ENCODE measurements around the gene NECTIN2. TPM values are rescaled to one million over a fixed set of nuclear protein-coding genes. Genes with fewer than 3 reads are reported as not detected.

NECTIN2 gene
- total RNA-seq, 2 donors from 2014 or later, result 223 to 279 TPM

DNA sequence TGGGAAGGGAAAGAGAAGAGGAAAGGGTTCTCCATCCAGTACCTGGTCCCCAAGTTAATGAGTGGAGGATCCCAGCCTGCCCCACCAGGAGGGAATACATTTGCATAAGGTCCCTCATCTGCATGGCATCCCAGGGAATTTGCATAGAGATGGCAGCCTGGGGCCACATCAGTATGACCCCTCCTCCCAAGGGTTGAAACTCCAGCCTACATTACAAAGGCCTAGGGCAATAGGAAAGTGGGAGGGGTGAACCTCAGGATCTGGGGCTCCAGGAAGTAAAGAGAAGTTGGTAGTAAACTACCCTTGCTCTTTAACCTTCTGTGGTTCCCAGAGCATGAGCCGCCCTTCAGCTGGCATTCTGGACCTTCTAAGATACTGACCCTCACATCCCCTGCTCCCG lies 6.8 kb upstream of the NECTIN2 start:
- no peak for TF ChIP-seq POLR2AphosphoS5 (IDR thresholded peaks at IDR 0.05)
- TF ChIP-seq, protein P1, sequence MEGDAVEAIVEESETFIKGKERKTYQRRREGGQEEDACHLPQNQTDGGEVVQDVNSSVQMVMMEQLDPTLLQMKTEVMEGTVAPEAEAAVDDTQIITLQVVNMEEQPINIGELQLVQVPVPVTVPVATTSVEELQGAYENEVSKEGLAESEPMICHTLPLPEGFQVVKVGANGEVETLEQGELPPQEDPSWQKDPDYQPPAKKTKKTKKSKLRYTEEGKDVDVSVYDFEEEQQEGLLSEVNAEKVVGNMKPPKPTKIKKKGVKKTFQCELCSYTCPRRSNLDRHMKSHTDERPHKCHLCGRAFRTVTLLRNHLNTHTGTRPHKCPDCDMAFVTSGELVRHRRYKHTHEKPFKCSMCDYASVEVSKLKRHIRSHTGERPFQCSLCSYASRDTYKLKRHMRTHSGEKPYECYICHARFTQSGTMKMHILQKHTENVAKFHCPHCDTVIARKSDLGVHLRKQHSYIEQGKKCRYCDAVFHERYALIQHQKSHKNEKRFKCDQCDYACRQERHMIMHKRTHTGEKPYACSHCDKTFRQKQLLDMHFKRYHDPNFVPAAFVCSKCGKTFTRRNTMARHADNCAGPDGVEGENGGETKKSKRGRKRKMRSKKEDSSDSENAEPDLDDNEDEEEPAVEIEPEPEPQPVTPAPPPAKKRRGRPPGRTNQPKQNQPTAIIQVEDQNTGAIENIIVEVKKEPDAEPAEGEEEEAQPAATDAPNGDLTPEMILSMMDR (IDR thresholded peaks at IDR 0.05), result no peak
- TF ChIP-seq POLR2A (IDR thresholded peaks at IDR 0.05), result no peak
- H3K4me1 ChIP-seq (replicated peaks), result no peaks in the 10 kb centered on the region
- H3K9me3 ChIP-seq, result no peaks in the 10 kb centered on the region
- no peaks in the 10 kb centered on the region for H3K36me3 ChIP-seq
- intact Hi-C loops (cut with DNase I), result no loop called here
- no peak for DNase-seq (ENCODE audit: low spot score)
- H3K27me3 ChIP-seq (replicated peaks; ENCODE audit: insufficient read depth), result no peaks in the 10 kb centered on the region
- H3K27ac ChIP-seq, result no peak overlapping the region
- WGBS, result 90% methylated on average over 2 of the region's 2 CpGs
- H3K4me3 ChIP-seq, result no peak overlapping the region

DNA sequence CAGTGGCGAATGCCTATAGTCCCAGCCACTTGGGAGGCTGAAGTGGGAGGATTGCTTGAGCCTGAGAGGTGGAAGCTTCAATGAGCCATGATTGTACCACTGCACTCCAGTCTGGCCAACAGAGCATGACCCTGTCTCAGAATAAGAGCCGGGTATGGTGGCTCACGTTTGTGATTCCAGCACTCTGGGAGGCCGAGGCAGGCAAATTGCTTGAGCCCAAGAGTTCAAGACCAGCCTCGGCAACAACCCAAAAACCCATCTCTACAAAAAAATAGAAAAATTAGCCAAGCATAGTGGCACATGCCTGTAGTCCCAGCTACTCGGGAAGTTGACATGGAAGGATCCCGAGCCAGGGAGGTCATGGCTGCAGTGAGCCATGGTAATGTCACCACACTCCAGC lies 5.3 kb upstream of the NECTIN2 start:
- Histone ChIP-seq H3K36me3 (no peaks in the 10 kb centered on the region), H3K4me3 (no peak overlapping the region), H3K27ac (no peak overlapping the region), H3K4me1 (replicated peaks) (peaks cover 8% of the 10 kb centered on the region), H3K27me3 (replicated peaks; ENCODE audit: insufficient read depth) (no peaks in the 10 kb centered on the region), H3K9me3 (no peaks in the 10 kb centered on the region)
- no peak for DNase-seq (ENCODE audit: low spot score)
- TF ChIP-seq POLR2A (IDR thresholded peaks at IDR 0.05) (no peak), POLR2AphosphoS5 (IDR thresholded peaks at IDR 0.05) (no peak)
- TF ChIP-seq, protein P1 (IDR thresholded peaks at IDR 0.05), result no peak
- WGBS, result 60% methylated on average over 7 of the region's 7 CpGs
- intact Hi-C loops (cut with DNase I), result no loop called here

DNA sequence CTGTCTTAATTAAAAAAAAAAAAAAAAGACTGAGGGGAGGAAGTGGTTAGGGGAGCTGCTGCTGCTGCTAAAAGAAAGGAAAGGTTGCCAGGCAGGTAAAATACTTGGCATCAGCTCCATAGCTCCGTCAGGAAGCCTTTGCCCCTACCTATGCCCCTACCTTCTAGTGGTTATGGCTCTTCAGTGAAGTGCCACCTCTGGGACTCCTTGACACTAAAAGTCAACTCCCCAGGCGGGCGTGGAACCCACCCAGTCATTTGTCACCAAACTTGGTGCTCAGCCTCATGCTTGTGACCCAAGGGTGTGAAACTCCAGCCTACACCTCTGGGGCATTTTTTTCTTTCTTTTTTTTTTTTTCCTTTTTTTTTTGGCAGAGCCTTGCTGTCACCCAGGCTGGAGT lies 4.9 kb upstream of the NECTIN2 start:
- H3K9me3 ChIP-seq, result no peaks in the 10 kb centered on the region
- H3K27ac ChIP-seq, result no peak overlapping the region
- no peak for TF ChIP-seq POLR2AphosphoS5 (IDR thresholded peaks at IDR 0.05)
- TF ChIP-seq, protein P1 (IDR thresholded peaks at IDR 0.05), result no peak
- TF ChIP-seq POLR2A (IDR thresholded peaks at IDR 0.05), result no peak
- no peak overlapping the region for H3K4me3 ChIP-seq
- H3K4me1 ChIP-seq (replicated peaks), result peaks cover 8% of the 10 kb centered on the region
- no peak for DNase-seq (ENCODE audit: low spot score)
- 45% methylated on average over 3 of the region's 3 CpGs for WGBS
- intact Hi-C loops (cut with DNase I), result no loop called here
- no peaks in the 10 kb centered on the region for H3K27me3 ChIP-seq (replicated peaks; ENCODE audit: insufficient read depth)
- H3K36me3 ChIP-seq, result no peaks in the 10 kb centered on the region

DNA sequence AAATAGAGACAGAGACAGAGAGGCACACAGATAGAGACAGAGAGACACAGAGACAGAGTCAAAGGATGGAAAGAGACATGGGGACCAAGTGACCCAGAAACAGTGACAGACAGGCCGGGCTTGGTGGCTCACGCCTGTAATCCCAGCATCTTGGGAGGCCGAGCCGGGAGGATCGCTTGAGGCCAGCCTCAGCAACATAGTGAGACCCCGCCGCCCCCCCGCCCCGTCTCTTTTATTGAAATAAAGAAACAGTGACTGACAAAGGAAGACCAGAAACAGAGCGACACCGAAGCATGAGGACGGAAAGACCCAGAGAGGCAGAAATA lies 848 bp upstream of the NECTIN2 start:
- 5% methylated on average over 12 of the region's 12 CpGs for WGBS
- intact Hi-C loops (cut with DNase I), result loop anchor here (2.0 to 5.0 kb wide), 2 partner anchors 36 to 107 kb away; partner anchors contain the start of gene BCAM
- peak overlapping the region; percentile 99 to 100 for H3K27ac ChIP-seq
- DNase-seq (ENCODE audit: low spot score), result peak; percentile 46
- H3K9me3 ChIP-seq, result no peaks in the 10 kb centered on the region
- TF ChIP-seq POLR2AphosphoS5 (IDR thresholded peaks at IDR 0.05), result no peak
- TF ChIP-seq, protein P1 (IDR thresholded peaks at IDR 0.05), result no peak
- no peak for TF ChIP-seq POLR2A (IDR thresholded peaks at IDR 0.05)
- peak overlapping the region; percentile 99 to 100 for H3K4me3 ChIP-seq
- no peaks in the 10 kb centered on the region for H3K27me3 ChIP-seq (replicated peaks; ENCODE audit: insufficient read depth)
- H3K4me1 ChIP-seq (replicated peaks), result peaks cover 11% of the 10 kb centered on the region
- no peaks in the 10 kb centered on the region for H3K36me3 ChIP-seq

DNA sequence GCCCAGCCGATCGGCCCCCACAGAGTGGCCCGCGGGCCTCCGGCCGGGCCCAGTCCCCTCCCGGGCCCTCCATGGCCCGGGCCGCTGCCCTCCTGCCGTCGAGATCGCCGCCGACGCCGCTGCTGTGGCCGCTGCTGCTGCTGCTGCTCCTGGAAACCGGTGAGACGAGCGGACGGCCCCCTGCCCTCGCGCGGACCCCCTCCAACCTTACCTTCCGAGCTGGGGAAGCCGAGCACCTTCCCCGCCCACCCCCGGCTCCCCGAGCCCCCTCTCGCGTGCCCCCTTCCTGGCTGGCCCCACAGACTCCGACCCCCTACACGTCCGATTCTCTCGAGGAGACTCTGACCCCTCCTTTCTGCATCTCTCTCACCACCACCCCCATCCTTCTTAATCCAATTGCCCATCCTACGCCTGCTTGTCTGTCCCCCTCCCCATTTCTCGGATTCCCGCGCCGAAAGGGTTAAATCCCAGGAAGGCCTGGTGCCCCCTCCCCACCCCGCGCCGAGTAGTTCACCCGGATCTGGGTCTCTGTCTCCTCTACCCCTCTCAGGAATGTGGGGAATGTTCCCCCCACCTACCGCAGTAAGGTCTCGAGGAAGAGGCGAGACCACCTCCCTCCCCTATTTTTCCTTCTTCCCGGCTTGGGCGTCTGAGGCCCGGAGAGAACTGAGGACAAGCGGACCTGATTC lies 502 bp downstream of the NECTIN2 start:
- Histone ChIP-seq H3K4me1 (replicated peaks) (peaks cover 11% of the 10 kb centered on the region), H3K4me3 (peak overlapping the region; percentile 99 to 100), H3K36me3 (no peaks in the 10 kb centered on the region), H3K27ac (peak overlapping the region; percentile 99 to 100), H3K9me3 (no peaks in the 10 kb centered on the region), H3K27me3 (replicated peaks; ENCODE audit: insufficient read depth) (no peaks in the 10 kb centered on the region)
- intact Hi-C loops (cut with DNase I), result loop anchor here (2.0 to 5.0 kb wide), 2 partner anchors 44 to 106 kb away; partner anchors contain the start of gene TOMM40
- peak; percentile 35 for DNase-seq (ENCODE audit: low spot score)
- under 1% methylated on average over 43 of the region's 51 CpGs for WGBS
- TF ChIP-seq, protein P1 (IDR thresholded peaks at IDR 0.05), result no peak

All from prostate gland (tissue), 2 donors.